ENCODE data around the gene SLC35A3. TPM values are rescaled to one million over a fixed set of nuclear protein-coding genes. Genes with fewer than 3 reads are reported as not detected.

SLC35A3 gene
- total RNA-seq, 1 experiment from 2014 or later = 46.5 TPM

GRCh38 chr1:100050139-100050538 lies 80.3 kb downstream of the SLC35A3 start:
- Histone ChIP-seq H3K27ac (ENCODE audit: low read length) (no peak overlapping the region), H3K9me3 (ENCODE audit: low read length) (no peaks in the 10 kb centered on the region), H3K4me1 (ENCODE audit: insufficient read depth, low read length) (no peaks in the 10 kb centered on the region), H3K9ac (ENCODE audit: low read length) (no peak overlapping the region), H3K4me3 (ENCODE audit: low read length) (no peak overlapping the region), H3K79me2 (ENCODE audit: low read length) (peaks cover 79% of the 10 kb centered on the region), H4K20me1 (ENCODE audit: low read length) (peaks cover 5% of the 10 kb centered on the region), H3K9me2 (replicated peaks; ENCODE audit: low read length) (no peaks in the 10 kb centered on the region), H2AFZ (ENCODE audit: low read length) (no peak overlapping the region), H3K4me2 (ENCODE audit: low read length) (no peak overlapping the region), H3F3A (ENCODE audit: low read length, unreplicated experiment) (no peaks in the 10 kb centered on the region), H3K36me3 (ENCODE audit: low read depth, low read length) (peaks cover 10% of the 10 kb centered on the region), H3K27me3 (ENCODE audit: low read length) (no peaks in the 10 kb centered on the region)
- no TSS peak for BruUV-seq (replicated peaks)
- POLR2A ChIA-PET (ENCODE audit: unreplicated experiment) = no interaction called here
- no peak for ATAC-seq
- CTCF ChIA-PET = no interaction called here
- no peak for DNase-seq
- intact Hi-C loops (cut with micrococcal nuclease) = no loop called here
- TF ChIP-seq EZH2phosphoT487 (IDR thresholded peaks at IDR 0.05; ENCODE audit: borderline replicate concordance, low read length) (no peak), CTCF (conservative IDR thresholded peaks at IDR 0.05; ENCODE audit: low read depth, low read length) (no peak), EZH2 (IDR thresholded peaks at IDR 0.05; ENCODE audit: low read length, unreplicated experiment) (no peak)

- Histone ChIP-seq H3K79me2 (ENCODE audit: low read length) (peaks cover 66% of the 10 kb centered on the region), H4K20me1 (ENCODE audit: low read length) (peaks cover 5% of the 10 kb centered on the region), H3K9ac (ENCODE audit: low read length) (no peak overlapping the region), H3K27me3 (ENCODE audit: low read length) (no peaks in the 10 kb centered on the region), H3K27ac (ENCODE audit: low read length) (no peak overlapping the region), H3K4me2 (ENCODE audit: low read length) (no peak overlapping the region), H3K36me3 (ENCODE audit: low read depth, low read length) (peaks cover 7% of the 10 kb centered on the region), H2AFZ (ENCODE audit: low read length) (no peak overlapping the region), H3F3A (ENCODE audit: low read length, unreplicated experiment) (no peaks in the 10 kb centered on the region), H3K9me2 (replicated peaks; ENCODE audit: low read length) (no peaks in the 10 kb centered on the region), H3K4me3 (ENCODE audit: low read length) (no peak overlapping the region), H3K9me3 (ENCODE audit: low read length) (no peaks in the 10 kb centered on the region), H3K4me1 (ENCODE audit: insufficient read depth, low read length) (no peaks in the 10 kb centered on the region)
- no TSS peak for BruUV-seq (replicated peaks)
- DNase-seq = no peak
- TF ChIP-seq EZH2phosphoT487 (IDR thresholded peaks at IDR 0.05; ENCODE audit: borderline replicate concordance, low read length) = no peak
- TF ChIP-seq CTCF (conservative IDR thresholded peaks at IDR 0.05; ENCODE audit: low read depth, low read length) = no peak
- TF ChIP-seq EZH2 (IDR thresholded peaks at IDR 0.05; ENCODE audit: low read length, unreplicated experiment) = no peak
- intact Hi-C loops (cut with micrococcal nuclease) = no loop called here
- CTCF ChIA-PET = no interaction called here
- POLR2A ChIA-PET (ENCODE audit: unreplicated experiment) = no interaction called here
- no peak for ATAC-seq
Observed at GRCh38 chr1:100051401-100051800, 81.6 kb downstream of the SLC35A3 start.

GRCh38 chr1:100051893-100052292 lies 82.1 kb downstream of the SLC35A3 start:
- Histone ChIP-seq H3K79me2 (ENCODE audit: low read length) (peaks cover 61% of the 10 kb centered on the region), H3K9ac (ENCODE audit: low read length) (no peak overlapping the region), H3K4me1 (ENCODE audit: insufficient read depth, low read length) (no peaks in the 10 kb centered on the region), H3F3A (ENCODE audit: low read length, unreplicated experiment) (no peaks in the 10 kb centered on the region), H3K4me2 (ENCODE audit: low read length) (no peak overlapping the region), H3K4me3 (ENCODE audit: low read length) (no peak overlapping the region), H3K27ac (ENCODE audit: low read length) (no peak overlapping the region), H3K36me3 (ENCODE audit: low read depth, low read length) (peaks cover 7% of the 10 kb centered on the region), H3K27me3 (ENCODE audit: low read length) (no peaks in the 10 kb centered on the region), H2AFZ (ENCODE audit: low read length) (no peak overlapping the region), H4K20me1 (ENCODE audit: low read length) (peaks cover under 1% of the 10 kb centered on the region), H3K9me2 (replicated peaks; ENCODE audit: low read length) (no peaks in the 10 kb centered on the region), H3K9me3 (ENCODE audit: low read length) (no peaks in the 10 kb centered on the region)
- no peak for DNase-seq
- BruUV-seq (replicated peaks) = no TSS peak
- ChIA-PET POLR2A (ENCODE audit: unreplicated experiment) (interaction anchor here (0.5 kb wide), 1 partner anchor 1338 kb away, joined by 6 read pairs; no protein-coding TSS in a partner anchor), CTCF (no interaction called here)
- TF ChIP-seq EZH2phosphoT487 (IDR thresholded peaks at IDR 0.05; ENCODE audit: borderline replicate concordance, low read length) = no peak
- no peak for TF ChIP-seq CTCF (conservative IDR thresholded peaks at IDR 0.05; ENCODE audit: low read depth, low read length)
- TF ChIP-seq EZH2 (IDR thresholded peaks at IDR 0.05; ENCODE audit: low read length, unreplicated experiment) = no peak
- intact Hi-C loops (cut with micrococcal nuclease) = no loop called here
- no peak for ATAC-seq

All from PC-3 (cell line).